HFFc6 (cell line): Measurements from ENCODE around the gene CENATAC. TPM values are rescaled to one million over a fixed set of nuclear protein-coding genes. Genes with fewer than 3 reads are reported as not detected.
"Not testable (repeated sequence)": the region's sequence is repeated elsewhere in the genome, so short reads cannot be mapped to it uniquely, and the experiment has no call there.

ENCODE experiments used
- DNase-seq: peaks from one replicate; pipeline ENCODE4 v3.0.0-alpha.2; 2018
- H3K27ac Mint-ChIP-seq: 2 replicates; pipeline ENCODE4 v1.8.0; 2020; ENCODE audit warnings: mild to moderate bottlenecking, mixed read lengths
- H3K27me3 Mint-ChIP-seq: 2 replicates; pipeline ENCODE4 v1.8.0; 2021; ENCODE audit warnings: mild to moderate bottlenecking, moderate library complexity, mixed read lengths; ENCODE audit not compliant: insufficient read depth
- H3K36me3 Mint-ChIP-seq: 2 replicates; pipeline ENCODE4 v1.8.0; 2021; ENCODE audit warnings: low read depth, mixed read lengths
- H3K4me1 Mint-ChIP-seq: 2 replicates; pipeline ENCODE4 v1.8.0; 2020; ENCODE audit warnings: low read depth, mixed read lengths
- H3K4me3 Mint-ChIP-seq: 2 replicates; pipeline ENCODE4 v1.8.0; 2020; ENCODE audit warnings: mild to moderate bottlenecking, moderate library complexity, mixed read lengths
- H3K9me3 Mint-ChIP-seq: 2 replicates; pipeline ENCODE4 v1.8.0; 2020; ENCODE audit warnings: mild to moderate bottlenecking, mixed read lengths
- CTCF ChIP-seq: fragments of 200-600 bp; sonication (generic); IDR thresholded peaks from 2 replicates; pipeline ENCODE4 v1.5.0; 2021; ENCODE audit warnings: antibody characterized with exemption, mild to moderate bottlenecking
- total RNA-seq, 6 experiments: library from RNA; stranded (reverse); fragmentation: NEBNext Ultra II Directional; extraction: Animal tissue kit (Norgen Biotek cat#: 25700); gene quantifications; 2 replicates in 1 of 6; 3 replicates in 5 of 6; pipeline ENCODE4 v1.2.3, GENCODE V29; 2021

The CENATAC gene
- total RNA-seq, 6 experiments from 2014 or later: 15.5 to 19.1 (median 17.0) TPM

- no peak for TF ChIP-seq CTCF
- Mint-ChIP-seq H3K9me3 (no peaks in the 10 kb centered on the region), H3K4me1 (peaks cover 2% of the 10 kb centered on the region), H3K27me3 (no peaks in the 10 kb centered on the region; the same call in 1 of the 2 replicates), H3K27ac (no peak overlapping the region), H3K36me3 (no peaks in the 10 kb centered on the region), H3K4me3 (no peak overlapping the region)
- DNase-seq: no peak
Measured at GRCh38 chr11:119034813-119035212, 36.9 kb downstream of the CENATAC start.

GRCh38 chr11:119038884-119039283, 40.9 kb downstream of the CENATAC start:
- H3K4me1 Mint-ChIP-seq: peaks cover 7% of the 10 kb centered on the region
- H3K27me3 Mint-ChIP-seq: peaks cover 2% of the 10 kb centered on the region
- no peaks in the 10 kb centered on the region for H3K9me3 Mint-ChIP-seq
- TF ChIP-seq CTCF: no peak
- no peak overlapping the region for H3K27ac Mint-ChIP-seq
- DNase-seq: no peak
- no peak overlapping the region for H3K4me3 Mint-ChIP-seq
- no peaks in the 10 kb centered on the region for H3K36me3 Mint-ChIP-seq

- not testable (repeated sequence) for H3K27me3 Mint-ChIP-seq, H3K4me1 Mint-ChIP-seq, DNase-seq, H3K36me3 Mint-ChIP-seq, H3K27ac Mint-ChIP-seq, H3K9me3 Mint-ChIP-seq, H3K4me3 Mint-ChIP-seq
Measured at GRCh38 chr11:119039471-119039870, 41.5 kb downstream of the CENATAC start.

- H3K9me3 Mint-ChIP-seq: no peaks in the 10 kb centered on the region
- H3K36me3 Mint-ChIP-seq: peaks cover 14% of the 10 kb centered on the region
- H3K4me3 Mint-ChIP-seq: no peak overlapping the region
- DNase-seq: no peak
- H3K27ac Mint-ChIP-seq: no peak overlapping the region
- no peak for TF ChIP-seq CTCF
- peaks cover 3% of the 10 kb centered on the region for H3K27me3 Mint-ChIP-seq
- H3K4me1 Mint-ChIP-seq: peaks cover 7% of the 10 kb centered on the region
Measured at GRCh38 chr11:119041821-119042514, 44.0 kb downstream of the CENATAC start.

- H3K36me3 Mint-ChIP-seq: peaks cover 19% of the 10 kb centered on the region
- H3K9me3 Mint-ChIP-seq: no peaks in the 10 kb centered on the region
- no peak for DNase-seq
- no peak overlapping the region for H3K4me3 Mint-ChIP-seq
- peaks cover 3% of the 10 kb centered on the region for H3K27me3 Mint-ChIP-seq
- TF ChIP-seq CTCF: no peak
- peaks cover 7% of the 10 kb centered on the region for H3K4me1 Mint-ChIP-seq
- no peak overlapping the region for H3K27ac Mint-ChIP-seq
Measured at GRCh38 chr11:119042927-119043326, 45.0 kb downstream of the CENATAC start.

- DNase-seq: no peak
- peaks cover 5% of the 10 kb centered on the region for H3K27me3 Mint-ChIP-seq
- no peaks in the 10 kb centered on the region for H3K9me3 Mint-ChIP-seq
- TF ChIP-seq CTCF: peak; percentile 50
- H3K4me3 Mint-ChIP-seq: no peak overlapping the region
- H3K27ac Mint-ChIP-seq: no peak overlapping the region
- H3K4me1 Mint-ChIP-seq: peaks cover 7% of the 10 kb centered on the region
- peaks cover 27% of the 10 kb centered on the region for H3K36me3 Mint-ChIP-seq
Measured at GRCh38 chr11:119044708-119045107, 46.8 kb downstream of the CENATAC start.
